Measurements from ENCODE around the gene AOPEP. TPM values are rescaled to one million over a fixed set of nuclear protein-coding genes. Genes with fewer than 3 reads are reported as not detected.

Gene AOPEP
- total RNA-seq, 2 experiments from 2014 or later: 6.9 to 7.0 TPM

GRCh38 chr9:95070549-95071021 is 344.1 kb downstream of the AOPEP start:
- H3K4me3 Mint-ChIP-seq: no peak overlapping the region
- no peak overlapping the region for H3K4me3 ChIP-seq (ENCODE audit: low read length)
- POLR2A ChIA-PET: no interaction called here
- no peaks in the 10 kb centered on the region for H3K36me3 Mint-ChIP-seq (ENCODE audit: low read depth)
- intact Hi-C loops (cut with DNase I, micrococcal nuclease): no loop called here
- H3K4me1 Mint-ChIP-seq (ENCODE audit: low read depth): no peaks in the 10 kb centered on the region
- H3K9me3 Mint-ChIP-seq: no peaks in the 10 kb centered on the region
- CTCF ChIA-PET: no interaction called here
- H3K27me3 Mint-ChIP-seq: no peaks in the 10 kb centered on the region
- H3K9me3 ChIP-seq (ENCODE audit: control insufficient read depth in 1 of 2, insufficient read depth in 1 of 2, low read length in 2 of 2): no peaks in the 10 kb centered on the region
- no peak overlapping the region for H3K27ac Mint-ChIP-seq
- no peaks in the 10 kb centered on the region for H3K27me3 ChIP-seq (ENCODE audit: control insufficient read depth in 1 of 2, insufficient read depth in 2 of 2, low read length in 2 of 2)
- H3K4me1 ChIP-seq (ENCODE audit: insufficient read depth, low read length): no peaks in the 10 kb centered on the region
- H3K27ac ChIP-seq (ENCODE audit: low read depth in 1 of 2, low read length in 2 of 2): no peak overlapping the region
- no peak for DNase-seq
- no peak for TF ChIP-seq CTCF (IDR thresholded peaks at IDR 0.05)
- no peak for ATAC-seq (ENCODE audit: poor library complexity)
- no peaks in the 10 kb centered on the region for H3K36me3 ChIP-seq (ENCODE audit: insufficient read depth, low read length)

GRCh38 chr9:95071450-95071849 is 345.0 kb downstream of the AOPEP start:
- no peaks in the 10 kb centered on the region for H3K36me3 Mint-ChIP-seq (ENCODE audit: low read depth)
- Histone ChIP-seq H3K36me3 (ENCODE audit: insufficient read depth, low read length) (no peaks in the 10 kb centered on the region), H3K27ac (ENCODE audit: low read depth in 1 of 2, low read length in 2 of 2) (no peak overlapping the region), H3K4me1 (ENCODE audit: insufficient read depth, low read length) (no peaks in the 10 kb centered on the region), H3K4me3 (ENCODE audit: low read length) (no peak overlapping the region), H3K27me3 (ENCODE audit: control insufficient read depth in 1 of 2, insufficient read depth in 2 of 2, low read length in 2 of 2) (no peaks in the 10 kb centered on the region), H3K9me3 (ENCODE audit: control insufficient read depth in 1 of 2, insufficient read depth in 1 of 2, low read length in 2 of 2) (no peaks in the 10 kb centered on the region)
- H3K9me3 Mint-ChIP-seq: no peaks in the 10 kb centered on the region
- POLR2A ChIA-PET: no interaction called here
- H3K27me3 Mint-ChIP-seq: no peaks in the 10 kb centered on the region
- no peak overlapping the region for H3K4me3 Mint-ChIP-seq
- no peak overlapping the region for H3K27ac Mint-ChIP-seq
- intact Hi-C loops (cut with DNase I, micrococcal nuclease): no loop called here
- CTCF ChIA-PET: no interaction called here
- DNase-seq (no peak), ATAC-seq (ENCODE audit: poor library complexity) (no peak)
- no peaks in the 10 kb centered on the region for H3K4me1 Mint-ChIP-seq (ENCODE audit: low read depth)
- TF ChIP-seq CTCF (IDR thresholded peaks at IDR 0.05): no peak

- no peaks in the 10 kb centered on the region for H3K27me3 ChIP-seq (ENCODE audit: control insufficient read depth in 1 of 2, insufficient read depth in 2 of 2, low read length in 2 of 2)
- Mint-ChIP-seq H3K36me3 (ENCODE audit: low read depth) (no peaks in the 10 kb centered on the region), H3K9me3 (no peaks in the 10 kb centered on the region), H3K4me3 (no peak overlapping the region), H3K27me3 (no peaks in the 10 kb centered on the region), H3K4me1 (ENCODE audit: low read depth) (no peaks in the 10 kb centered on the region), H3K27ac (no peak overlapping the region)
- no peaks in the 10 kb centered on the region for H3K4me1 ChIP-seq (ENCODE audit: insufficient read depth, low read length)
- no peaks in the 10 kb centered on the region for H3K9me3 ChIP-seq (ENCODE audit: control insufficient read depth in 1 of 2, insufficient read depth in 1 of 2, low read length in 2 of 2)
- H3K36me3 ChIP-seq (ENCODE audit: insufficient read depth, low read length): no peaks in the 10 kb centered on the region
- ChIA-PET POLR2A (no interaction called here), CTCF (no interaction called here)
- H3K27ac ChIP-seq (ENCODE audit: low read depth in 1 of 2, low read length in 2 of 2): no peak overlapping the region
- no peak for TF ChIP-seq CTCF (IDR thresholded peaks at IDR 0.05)
- no peak for DNase-seq
- ATAC-seq (ENCODE audit: poor library complexity): no peak
- H3K4me3 ChIP-seq (ENCODE audit: low read length): no peak overlapping the region
- intact Hi-C loops (cut with DNase I, micrococcal nuclease): no loop called here
Observed at GRCh38 chr9:95071925-95072324, 345.4 kb downstream of the AOPEP start.

Measured in CD4-positive, alpha-beta T cell (primary cell).